Suprapubic skin (tissue), 4 donors: ENCODE measurements around the gene ZSCAN10.

ENCODE experiments used
- CTCF ChIP-seq, 2 donors: fragments of 200-600 bp in 1 of 2; fragments of 450-650 bp in 1 of 2; sonication (generic) in 1 of 2; IDR thresholded peaks; one replicate each; pipeline ENCODE4 v1.5.1; 2016 to 2019; ENCODE audit warnings: antibody characterized with exemption in 2 of 2, mild to moderate bottlenecking in 1 of 2, moderate library complexity in 1 of 2
- EP300 ChIP-seq: sonication (generic); formaldehyde crosslinking; IDR thresholded peaks from one replicate; pipeline ENCODE4 v1.6.1; 2017; ENCODE audit warnings: antibody characterized with exemption
- POLR2A ChIP-seq, 2 donors: fragments of 450-650 bp; IDR thresholded peaks; one replicate each; pipeline ENCODE4 v1.6.1; 2017; ENCODE audit warnings: antibody characterized with exemption in 2 of 2, mild to moderate bottlenecking in 2 of 2, moderate library complexity in 2 of 2
- POLR2AphosphoS5 ChIP-seq, 3 donors: sonication (generic); formaldehyde crosslinking; IDR thresholded peaks; one replicate each; pipeline ENCODE4 v1.6.1; 2017; ENCODE audit warnings: antibody characterized with exemption in 3 of 3

GRCh38 chr16:3076577-3076976 is 22.5 kb downstream of the ZSCAN10 start:
- no peak for TF ChIP-seq CTCF (IDR thresholded peaks at IDR 0.05)
- TF ChIP-seq POLR2AphosphoS5 (IDR thresholded peaks at IDR 0.05): no peak
- no peak for TF ChIP-seq POLR2A (IDR thresholded peaks at IDR 0.05)
- no peak for TF ChIP-seq EP300
